HepG2 (cell line): Measurements from ENCODE around the gene VDR. TPM values are rescaled to one million over a fixed set of nuclear protein-coding genes. Genes with fewer than 3 reads are reported as not detected.

Experiments
- GFI1 ChIP-seq: sonication (generic); formaldehyde crosslinking; IDR thresholded peaks from 2 replicates; pipeline ENCODE4 v1.5.0; 2020; ENCODE audit warnings: missing genetic modification reagents, mild to moderate bottlenecking, borderline replicate concordance
- GZF1 ChIP-seq: sonication (generic); formaldehyde crosslinking; IDR thresholded peaks from 2 replicates; pipeline ENCODE4 v1.5.1; 2020; ENCODE audit warnings: mild to moderate bottlenecking, missing genetic modification reagents
- HDAC1 ChIP-seq: sonication (generic); formaldehyde crosslinking; IDR thresholded peaks from 2 replicates; pipeline ENCODE4 v1.5.1; 2020; ENCODE audit warnings: mild to moderate bottlenecking, missing genetic modification reagents
- JUNB ChIP-seq: sonication (generic); formaldehyde crosslinking; IDR thresholded peaks from 2 replicates; pipeline ENCODE4 v1.8.0; 2022; ENCODE audit warnings: missing genetic modification reagents, mild to moderate bottlenecking, borderline replicate concordance
- KMT2A ChIP-seq: sonication (generic); formaldehyde crosslinking; IDR thresholded peaks from 2 replicates; pipeline ENCODE4 v1.4.0; 2020; ENCODE audit warnings: missing genetic modification reagents
- NAIF1 ChIP-seq: sonication (generic); formaldehyde crosslinking; IDR thresholded peaks from 2 replicates; pipeline ENCODE4 v1.5.0; 2020; ENCODE audit warnings: mild to moderate bottlenecking, missing genetic modification reagents, borderline replicate concordance
- XRCC5 ChIP-seq: fragments of 200-400 bp; formaldehyde crosslinking; optimal IDR thresholded peaks from 2 replicates; pipeline ENCODE3; 2017; ENCODE audit warnings: mild to moderate bottlenecking, low read length
- ZNF556 ChIP-seq: sonication (generic); formaldehyde crosslinking; IDR thresholded peaks from 2 replicates; pipeline ENCODE4 v1.4.0; 2020; ENCODE audit warnings: mild to moderate bottlenecking, missing genetic modification reagents, borderline replicate concordance
- polyA plus RNA-seq, 8 experiments: library from polyadenylated mRNA; depleted of rRNA in 3 of 8; stranded (reverse) in 7 of 8; unstranded in 1 of 8; fragments of >200 nt; fragmentation: Illumina TruSeq in 4 of 8; extraction: Trizol in 4 of 8; gene quantifications; 2 replicates each; pipeline versions ENCODE4 v1.2.1 to v1.2.3, GENCODE V29; 2011 to 2016; ENCODE audit warnings: low read depth in 4 of 8, missing spikeins in 1 of 8, mixed read lengths in 1 of 8; ENCODE audit not compliant: insufficient read depth in 1 of 8
- total RNA-seq, 5 experiments: library from RNA; depleted of rRNA; stranded (reverse); fragments of >200 nt; fragmentation: Illumina TruSeq; extraction: Trizol; gene quantifications; 2 replicates each; pipeline ENCODE4 v1.2.3, GENCODE V29; 2016; ENCODE audit warnings: low read depth in 1 of 5
- TF ChIP-seq, protein P1 (sequence below): sonication (generic); formaldehyde crosslinking; IDR thresholded peaks from 2 replicates; pipeline ENCODE4 v1.4.0; 2020; ENCODE audit warnings: missing genetic modification reagents, mild to moderate bottlenecking, borderline replicate concordance
- TF ChIP-seq, protein P2 (sequence below): IDR thresholded peaks from 2 replicates; pipeline ENCODE4 v1.6.1; 2012; ENCODE audit warnings: low read depth, low read length, improper control_type of control experiment
- TF ChIP-seq, protein P3 (sequence below): sonication (generic); formaldehyde crosslinking; IDR thresholded peaks from 2 replicates; pipeline ENCODE4 v1.4.0; 2020; ENCODE audit warnings: missing genetic modification reagents
- TF ChIP-seq, protein P4 (sequence below): IDR thresholded peaks from 2 replicates; pipeline ENCODE4 v1.6.1; 2018; ENCODE audit warnings: missing genetic modification reagents, mild to moderate bottlenecking, missing compliant biosample characterization
- TF ChIP-seq, protein P5 (sequence below): sonication (generic); formaldehyde crosslinking; conservative IDR thresholded peaks from 2 replicates; pipeline ENCODE4 v1.4.0; 2020; ENCODE audit warnings: missing genetic modification reagents
- TF ChIP-seq, protein P6 (sequence below): sonication (generic); formaldehyde crosslinking; IDR thresholded peaks from 2 replicates; pipeline ENCODE4 v1.5.1; 2020; ENCODE audit warnings: mild to moderate bottlenecking, moderate library complexity, missing genetic modification reagents
- TF ChIP-seq, protein P7 (sequence below): sonication (generic); formaldehyde crosslinking; IDR thresholded peaks from 2 replicates; pipeline ENCODE4 v1.5.0; 2020; ENCODE audit warnings: mild to moderate bottlenecking, missing genetic modification reagents, borderline replicate concordance

Gene VDR
- total and polyA plus RNA-seq, 2 of the 13 experiments (the other 11 are each of a cell fraction or from before 2014, with no cell fraction given), result 0.08 to 0.33 TPM

- TF ChIP-seq, protein P1, sequence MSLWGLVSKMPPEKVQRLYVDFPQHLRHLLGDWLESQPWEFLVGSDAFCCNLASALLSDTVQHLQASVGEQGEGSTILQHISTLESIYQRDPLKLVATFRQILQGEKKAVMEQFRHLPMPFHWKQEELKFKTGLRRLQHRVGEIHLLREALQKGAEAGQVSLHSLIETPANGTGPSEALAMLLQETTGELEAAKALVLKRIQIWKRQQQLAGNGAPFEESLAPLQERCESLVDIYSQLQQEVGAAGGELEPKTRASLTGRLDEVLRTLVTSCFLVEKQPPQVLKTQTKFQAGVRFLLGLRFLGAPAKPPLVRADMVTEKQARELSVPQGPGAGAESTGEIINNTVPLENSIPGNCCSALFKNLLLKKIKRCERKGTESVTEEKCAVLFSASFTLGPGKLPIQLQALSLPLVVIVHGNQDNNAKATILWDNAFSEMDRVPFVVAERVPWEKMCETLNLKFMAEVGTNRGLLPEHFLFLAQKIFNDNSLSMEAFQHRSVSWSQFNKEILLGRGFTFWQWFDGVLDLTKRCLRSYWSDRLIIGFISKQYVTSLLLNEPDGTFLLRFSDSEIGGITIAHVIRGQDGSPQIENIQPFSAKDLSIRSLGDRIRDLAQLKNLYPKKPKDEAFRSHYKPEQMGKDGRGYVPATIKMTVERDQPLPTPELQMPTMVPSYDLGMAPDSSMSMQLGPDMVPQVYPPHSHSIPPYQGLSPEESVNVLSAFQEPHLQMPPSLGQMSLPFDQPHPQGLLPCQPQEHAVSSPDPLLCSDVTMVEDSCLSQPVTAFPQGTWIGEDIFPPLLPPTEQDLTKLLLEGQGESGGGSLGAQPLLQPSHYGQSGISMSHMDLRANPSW, result no peak
- TF ChIP-seq, protein P2, sequence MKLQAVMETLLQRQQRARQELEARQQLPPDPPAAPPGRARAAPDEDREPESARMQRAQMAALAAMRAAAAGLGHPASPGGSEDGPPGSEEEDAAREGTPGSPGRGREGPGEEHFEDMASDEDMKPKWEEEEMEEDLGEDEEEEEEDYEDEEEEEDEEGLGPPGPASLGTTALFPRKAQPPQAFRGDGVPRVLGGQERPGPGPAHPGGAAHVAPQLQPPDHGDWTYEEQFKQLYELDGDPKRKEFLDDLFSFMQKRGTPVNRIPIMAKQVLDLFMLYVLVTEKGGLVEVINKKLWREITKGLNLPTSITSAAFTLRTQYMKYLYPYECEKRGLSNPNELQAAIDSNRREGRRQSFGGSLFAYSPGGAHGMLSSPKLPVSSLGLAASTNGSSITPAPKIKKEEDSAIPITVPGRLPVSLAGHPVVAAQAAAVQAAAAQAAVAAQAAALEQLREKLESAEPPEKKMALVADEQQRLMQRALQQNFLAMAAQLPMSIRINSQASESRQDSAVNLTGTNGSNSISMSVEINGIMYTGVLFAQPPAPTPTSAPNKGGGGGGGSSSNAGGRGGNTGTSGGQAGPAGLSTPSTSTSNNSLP, result peak; percentile 31; the same call in 1 of the 2 replicates
- TF ChIP-seq, protein P3, sequence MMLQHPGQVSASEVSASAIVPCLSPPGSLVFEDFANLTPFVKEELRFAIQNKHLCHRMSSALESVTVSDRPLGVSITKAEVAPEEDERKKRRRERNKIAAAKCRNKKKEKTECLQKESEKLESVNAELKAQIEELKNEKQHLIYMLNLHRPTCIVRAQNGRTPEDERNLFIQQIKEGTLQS (CRISPR knock-in tag), result peak; percentile 85; the same call in 1 of the 2 replicates
- TF ChIP-seq ZNF556 (CRISPR knock-in tag), result 0 out of 2 replicates have a peak, but pooled peaks have one; percentile 10
- TF ChIP-seq, protein P4, sequence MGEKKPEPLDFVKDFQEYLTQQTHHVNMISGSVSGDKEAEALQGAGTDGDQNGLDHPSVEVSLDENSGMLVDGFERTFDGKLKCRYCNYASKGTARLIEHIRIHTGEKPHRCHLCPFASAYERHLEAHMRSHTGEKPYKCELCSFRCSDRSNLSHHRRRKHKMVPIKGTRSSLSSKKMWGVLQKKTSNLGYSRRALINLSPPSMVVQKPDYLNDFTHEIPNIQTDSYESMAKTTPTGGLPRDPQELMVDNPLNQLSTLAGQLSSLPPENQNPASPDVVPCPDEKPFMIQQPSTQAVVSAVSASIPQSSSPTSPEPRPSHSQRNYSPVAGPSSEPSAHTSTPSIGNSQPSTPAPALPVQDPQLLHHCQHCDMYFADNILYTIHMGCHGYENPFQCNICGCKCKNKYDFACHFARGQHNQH (CRISPR knock-in tag), result no peak
- TF ChIP-seq XRCC5, result peak; percentile 36
- no peak for TF ChIP-seq GFI1 (CRISPR knock-in tag)
- TF ChIP-seq, protein P5, sequence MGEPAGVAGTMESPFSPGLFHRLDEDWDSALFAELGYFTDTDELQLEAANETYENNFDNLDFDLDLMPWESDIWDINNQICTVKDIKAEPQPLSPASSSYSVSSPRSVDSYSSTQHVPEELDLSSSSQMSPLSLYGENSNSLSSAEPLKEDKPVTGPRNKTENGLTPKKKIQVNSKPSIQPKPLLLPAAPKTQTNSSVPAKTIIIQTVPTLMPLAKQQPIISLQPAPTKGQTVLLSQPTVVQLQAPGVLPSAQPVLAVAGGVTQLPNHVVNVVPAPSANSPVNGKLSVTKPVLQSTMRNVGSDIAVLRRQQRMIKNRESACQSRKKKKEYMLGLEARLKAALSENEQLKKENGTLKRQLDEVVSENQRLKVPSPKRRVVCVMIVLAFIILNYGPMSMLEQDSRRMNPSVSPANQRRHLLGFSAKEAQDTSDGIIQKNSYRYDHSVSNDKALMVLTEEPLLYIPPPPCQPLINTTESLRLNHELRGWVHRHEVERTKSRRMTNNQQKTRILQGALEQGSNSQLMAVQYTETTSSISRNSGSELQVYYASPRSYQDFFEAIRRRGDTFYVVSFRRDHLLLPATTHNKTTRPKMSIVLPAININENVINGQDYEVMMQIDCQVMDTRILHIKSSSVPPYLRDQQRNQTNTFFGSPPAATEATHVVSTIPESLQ (CRISPR knock-in tag), result no peak
- TF ChIP-seq HDAC1, result 0 out of 2 replicates have a peak, but pooled peaks have one; percentile 22
- TF ChIP-seq NAIF1 (CRISPR knock-in tag), result no peak
- TF ChIP-seq JUNB (CRISPR knock-in tag), result peak; percentile 69; the same call in 1 of the 2 replicates
- TF ChIP-seq, protein P6, sequence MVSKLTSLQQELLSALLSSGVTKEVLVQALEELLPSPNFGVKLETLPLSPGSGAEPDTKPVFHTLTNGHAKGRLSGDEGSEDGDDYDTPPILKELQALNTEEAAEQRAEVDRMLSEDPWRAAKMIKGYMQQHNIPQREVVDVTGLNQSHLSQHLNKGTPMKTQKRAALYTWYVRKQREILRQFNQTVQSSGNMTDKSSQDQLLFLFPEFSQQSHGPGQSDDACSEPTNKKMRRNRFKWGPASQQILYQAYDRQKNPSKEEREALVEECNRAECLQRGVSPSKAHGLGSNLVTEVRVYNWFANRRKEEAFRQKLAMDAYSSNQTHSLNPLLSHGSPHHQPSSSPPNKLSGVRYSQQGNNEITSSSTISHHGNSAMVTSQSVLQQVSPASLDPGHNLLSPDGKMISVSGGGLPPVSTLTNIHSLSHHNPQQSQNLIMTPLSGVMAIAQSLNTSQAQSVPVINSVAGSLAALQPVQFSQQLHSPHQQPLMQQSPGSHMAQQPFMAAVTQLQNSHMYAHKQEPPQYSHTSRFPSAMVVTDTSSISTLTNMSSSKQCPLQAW (CRISPR knock-in tag), result peak; percentile 9; the same call in 1 of the 2 replicates
- 0 out of 2 replicates have a peak, but pooled peaks have one; percentile 27 for TF ChIP-seq KMT2A (CRISPR knock-in tag)
- TF ChIP-seq, protein P7, sequence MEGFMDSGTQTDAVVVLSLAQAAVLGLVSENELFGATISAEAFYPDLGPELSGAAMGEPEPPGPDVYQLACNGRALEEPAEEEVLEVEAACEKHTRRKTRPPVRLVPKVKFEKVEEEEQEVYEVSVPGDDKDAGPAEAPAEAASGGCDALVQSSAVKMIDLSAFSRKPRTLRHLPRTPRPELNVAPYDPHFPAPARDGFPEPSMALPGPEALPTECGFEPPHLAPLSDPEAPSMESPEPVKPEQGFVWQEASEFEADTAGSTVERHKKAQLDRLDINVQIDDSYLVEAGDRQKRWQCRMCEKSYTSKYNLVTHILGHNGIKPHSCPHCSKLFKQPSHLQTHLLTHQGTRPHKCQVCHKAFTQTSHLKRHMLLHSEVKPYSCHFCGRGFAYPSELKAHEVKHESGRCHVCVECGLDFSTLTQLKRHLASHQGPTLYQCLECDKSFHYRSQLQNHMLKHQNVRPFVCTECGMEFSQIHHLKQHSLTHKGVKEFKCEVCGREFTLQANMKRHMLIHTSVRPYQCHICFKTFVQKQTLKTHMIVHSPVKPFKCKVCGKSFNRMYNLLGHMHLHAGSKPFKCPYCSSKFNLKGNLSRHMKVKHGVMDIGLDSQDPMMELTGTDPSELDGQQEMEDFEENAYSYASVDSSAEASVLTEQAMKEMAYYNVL (CRISPR knock-in tag), result peak; percentile 70
- TF ChIP-seq GZF1 (CRISPR knock-in tag), result 0 out of 2 replicates have a peak, but pooled peaks have one; percentile 29
Measured at GRCh38 chr12:47820631-47821345, 84.0 kb downstream of the VDR start (continued).
